K562 (cell line): Measurements from ENCODE around the gene KLHL29. TPM values are rescaled to one million over a fixed set of nuclear protein-coding genes. Genes with fewer than 3 reads are reported as not detected.

Experiments
- ATAC-seq: fragments of 200-7000 bp; cut with Tn5 transposase; 3 replicates; pipeline ENCODE4 v1.9.1; 2020; ENCODE audit warnings: moderate library complexity
- BruUV-seq: library from RNA; stranded (reverse); fragments of 400-500 nt; replicated peaks from 2 replicates; lab custom pipeline; 2021; lab: Mats Ljungman, UMichigan
- CTCF ChIA-PET: fragments of 300-600 bp; formaldehyde crosslinking; extraction: SDS; loops from one replicate; lab custom pipeline; 2021; ENCODE audit warnings: low intra/inter-chr PET ratio; lab: Yijun Ruan, JAX
- POLR2A ChIA-PET: fragments of 300-600, 350-650 bp; sonication (Branson Sonifier 250); formaldehyde crosslinking; extraction: SDS; loops from one replicate; lab custom pipeline; 2021; ENCODE audit warnings: antibody characterized with exemption, inconsistent platforms; lab: Yijun Ruan, JAX
- DNase-seq, 4 experiments: peaks; one replicate each; pipeline versions ENCODE4 v3.0.0 to v3.0.0-alpha.2; 2011 to 2018; ENCODE audit warnings: low spot score in 3 of 4, mixed read lengths in 3 of 4; ENCODE audit errors: extremely low read depth in 1 of 4
- FAIRE-seq: peaks from 2 replicates; lab custom pipeline; 2011; peaks lifted over from hg19 to GRCh38; lab: Jason Lieb, UNC
- H2AFZ ChIP-seq: 2 replicates; pipeline ENCODE4 v1.6.0; 2011; ENCODE audit warnings: low read depth, low read length, control low read depth, inconsistent platforms
- H3K27ac ChIP-seq: fragments of 200-600 bp; 3 replicates; pipeline ENCODE4 v1.8.0; 2011; ENCODE audit warnings: low read depth, mild to moderate bottlenecking, control low read depth, inconsistent platforms, low read length, moderate library complexity, mixed read lengths; ENCODE audit errors: extremely low read depth
- H3K27me3 ChIP-seq, 2 experiments: fragments of 300-600 bp in 1 of 2; 2 replicates in 1 of 2; 3 replicates in 1 of 2; pipeline versions ENCODE4 v1.6.0 to v1.8.0; 2011; ENCODE audit warnings: inconsistent platforms in 2 of 2, low read length in 2 of 2, mild to moderate bottlenecking in 1 of 2, mixed read lengths in 1 of 2, moderate library complexity in 1 of 2; ENCODE audit not compliant: control insufficient read depth in 2 of 2, insufficient read depth in 2 of 2
- H3K36me3 ChIP-seq: fragments of 300-600 bp; 3 replicates; pipeline ENCODE4 v1.8.0; 2011; ENCODE audit warnings: mild to moderate bottlenecking, low read length, inconsistent platforms; ENCODE audit not compliant: control insufficient read depth, insufficient read depth
- H3K4me1 ChIP-seq, 2 experiments: fragments of 200-600 bp in 1 of 2; replicated peaks in 1 of 2; 2 replicates in 1 of 2; 3 replicates in 1 of 2; pipeline versions ENCODE4 v1.5.1 to v1.8.0; 2011; ENCODE audit warnings: inconsistent platforms in 2 of 2, low read length in 2 of 2, mild to moderate bottlenecking in 1 of 2, mixed read lengths in 1 of 2, moderate library complexity in 1 of 2; ENCODE audit not compliant: control insufficient read depth in 2 of 2, insufficient read depth in 2 of 2
- H3K4me2 ChIP-seq: 2 replicates; pipeline ENCODE4 v1.6.1; 2011; ENCODE audit warnings: low read length, control low read depth, inconsistent platforms, mixed read lengths; ENCODE audit not compliant: insufficient read depth
- H3K4me3 ChIP-seq: fragments of 200-600 bp; sonication (generic), shearing (Covaris generic); 2 replicates; pipeline ENCODE4 v1.5.1; 2016; ENCODE audit warnings: control low read depth, inconsistent platforms
- H3K79me2 ChIP-seq: fragments of 200-600 bp; 3 replicates; pipeline ENCODE4 v1.8.0; 2011; ENCODE audit warnings: low read length, inconsistent platforms; ENCODE audit not compliant: control insufficient read depth, insufficient read depth
- H3K9ac ChIP-seq, 2 experiments: 2 replicates each; pipeline versions ENCODE4 v1.6.0 to v1.6.1; 2011; ENCODE audit warnings: low read depth in 2 of 2, low read length in 2 of 2, control low read depth in 1 of 2, inconsistent platforms in 1 of 2, mild to moderate bottlenecking in 1 of 2, mixed read lengths in 1 of 2; ENCODE audit not compliant: insufficient read depth in 1 of 2
- H3K9me1 ChIP-seq: one replicate; pipeline ENCODE4 v1.6.0; 2011; ENCODE audit warnings: inconsistent platforms, mild to moderate bottlenecking, low read length, moderate library complexity; ENCODE audit not compliant: control insufficient read depth, insufficient read depth
- H3K9me3 ChIP-seq: replicated peaks from 2 replicates; pipeline ENCODE4 v1.5.1; 2011; ENCODE audit warnings: low read depth, low read length, inconsistent platforms; ENCODE audit not compliant: control insufficient read depth, insufficient read depth
- H4K20me1 ChIP-seq: replicated peaks from 2 replicates; pipeline ENCODE4 v1.6.1; 2011; ENCODE audit warnings: low read length, inconsistent platforms, mixed read lengths; ENCODE audit not compliant: control insufficient read depth, insufficient read depth
- MIER1 ChIP-seq: fragments of 450-650 bp; IDR thresholded peaks from 2 replicates; pipeline ENCODE4 v1.6.1; 2016; ENCODE audit warnings: antibody characterized with exemption, mild to moderate bottlenecking, low read depth
- NFIC ChIP-seq: fragments of 450-650 bp; IDR thresholded peaks from 2 replicates; pipeline ENCODE4 v1.6.1; 2017; ENCODE audit warnings: mild to moderate bottlenecking, inconsistent platforms
- PHF8 ChIP-seq: fragments of 200-600 bp; sonication (generic); IDR thresholded peaks from 2 replicates; pipeline ENCODE4 v1.6.1; 2012; ENCODE audit warnings: mixed run types, mild to moderate bottlenecking, inconsistent platforms, low read length, moderate library complexity, borderline replicate concordance
- ZNF280A ChIP-seq: fragments of 450-650 bp; IDR thresholded peaks from 2 replicates; pipeline ENCODE4 v1.6.1; 2018; ENCODE audit warnings: mild to moderate bottlenecking, low read depth; ENCODE audit not compliant: partially characterized antibody
- WGBS: fragments of 100-300 bp; shearing (Covaris generic); methylation state at CpG from one replicate; pipeline ENCODE4 v1.1.6; 2016; ENCODE audit warnings: low coverage, mixed read lengths; ENCODE audit not compliant: insufficient coverage; ENCODE audit errors: missing lambda C conversion rate; 5-methylcytosine and 5-hydroxymethylcytosine counted together
- in situ Hi-C: fragments of 300-500 bp; cut with MboI; formaldehyde crosslinking; loops from 4 replicates; pipeline ENCODE4 v1.15.0; 2018; ENCODE audit warnings: inconsistent platforms, mixed read lengths
- intact Hi-C: fragments of 100-400 bp; cut with micrococcal nuclease; formaldehyde crosslinking; loops from 2 replicates; pipeline ENCODE4 v1.14.2; 2022
- polyA plus RNA-seq, 8 experiments: library from polyadenylated mRNA; depleted of rRNA in 4 of 8; stranded (reverse) in 5 of 8; unstranded in 3 of 8; fragments of >200 nt; fragmentation: Nextera tagmentation in 2 of 8; fragmentation: Illumina TruSeq in 1 of 8; extraction: Ambion mirVana in 2 of 8; extraction: Trizol in 1 of 8; gene quantifications; 2 replicates each; pipeline versions ENCODE4 v1.2.1 to v1.2.3, GENCODE V29; 2011 to 2014; ENCODE audit warnings: inconsistent platforms in 1 of 8, missing spikeins in 1 of 8
- total RNA-seq, 7 experiments: library from RNA; depleted of rRNA in 6 of 7; stranded (reverse); fragments of >200 nt in 6 of 7; fragmentation: Illumina TruSeq in 2 of 7; extraction: Trizol in 2 of 7; gene quantifications; 2 replicates each; pipeline versions ENCODE4 v1.2.1 to v1.2.3, GENCODE V29; 2011 to 2021; ENCODE audit warnings: low replicate concordance in 1 of 7

The KLHL29 gene
- total and polyA plus RNA-seq, 9 of the 15 experiments (the other 6 are each of a cell fraction or from before 2014, with no cell fraction given): 0.03 to 0.31 (median 0.08) TPM; not detected in 1

DNA sequence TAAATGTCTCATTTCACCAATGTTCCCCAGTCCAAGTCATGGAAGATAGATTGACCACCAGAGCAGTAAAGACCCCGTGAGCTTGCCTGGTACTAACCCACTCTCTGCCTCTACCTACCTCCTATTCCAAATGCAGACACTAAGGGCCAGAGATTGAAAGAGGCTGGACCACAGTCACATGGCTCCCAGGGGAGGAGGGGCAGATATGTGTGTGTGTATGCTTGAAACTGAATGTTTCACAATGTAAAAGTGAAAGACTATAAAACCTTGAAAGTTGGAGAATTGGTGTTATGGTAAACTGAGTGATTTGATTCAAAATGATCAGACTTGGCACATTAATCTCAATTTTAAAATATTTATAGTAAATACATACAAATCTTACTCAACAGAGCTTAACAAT is 21.7 kb upstream of the KLHL29 start:
- Histone ChIP-seq H3K4me1 (no peaks in the 10 kb centered on the region), H4K20me1 (no peaks in the 10 kb centered on the region), H3K4me2 (no peak overlapping the region), H3K27me3 (peaks cover 0 to 12% of the 10 kb centered on the region in 2 experiments; a peak in 1 of 5 replicates), H3K36me3 (no peaks in the 10 kb centered on the region), H3K27ac (no peak overlapping the region), H3K9me3 (no peaks in the 10 kb centered on the region), H3K79me2 (no peaks in the 10 kb centered on the region), H3K9me1 (no peaks in the 10 kb centered on the region), H3K4me3 (no peak overlapping the region), H2AFZ (no peak overlapping the region), H3K9ac (no peak overlapping the region)
- TF ChIP-seq NFIC: no peak
- TF ChIP-seq MIER1: no peak
- TF ChIP-seq PHF8: no peak
- TF ChIP-seq ZNF280A: no peak
- intact Hi-C loops (no loop called here), in situ Hi-C loops (no loop called here)
- FAIRE-seq (no peak), DNase-seq (no peak), ATAC-seq (no peak)
- ChIA-PET POLR2A (interaction anchor here (1.0 kb wide), 1 partner anchor 42 kb away, joined by 6 read pairs; no protein-coding TSS in a partner anchor), CTCF (no interaction called here)
- WGBS: 0% methylated on average over 1 of the region's 1 CpG
- no TSS peak for BruUV-seq
